Right atrium auricular region (tissue), 2 donors: ENCODE data around the gene CHST15. TPM values are rescaled to one million over a fixed set of nuclear protein-coding genes. Genes with fewer than 3 reads are reported as not detected.
"Not testable (repeated sequence)": the region's sequence is repeated elsewhere in the genome, so short reads cannot be mapped to it uniquely, and the experiment has no call there.

Source experiments
- DNase-seq: peaks from one replicate; pipeline ENCODE4 v3.0.0-alpha.2; 2019; ENCODE audit warnings: low spot score
- H3K27ac ChIP-seq, 2 donors: fragments of 200-600 bp; sonication (generic); 1 replicate in 1 of 2; 2 replicates in 1 of 2; pipeline ENCODE4 v1.5.1; 2016 to 2019
- H3K27me3 ChIP-seq, 2 donors: fragments of 200-600 bp; sonication (generic); one replicate each; pipeline versions ENCODE4 v1.5.1 to v1.6.0; 2017 to 2019
- H3K36me3 ChIP-seq: fragments of 200-600 bp; sonication (generic); one replicate; pipeline ENCODE4 v1.5.1; 2016
- H3K4me1 ChIP-seq, 2 donors: fragments of 200-600 bp; sonication (generic); one replicate each; pipeline versions ENCODE4 v1.5.1 to v1.6.0; 2017 to 2019
- H3K4me3 ChIP-seq, 2 donors: fragments of 200-600 bp; sonication (generic); 1 replicate in 1 of 2; 2 replicates in 1 of 2; pipeline ENCODE4 v1.5.1; 2017 to 2019; ENCODE audit warnings: mild to moderate bottlenecking in 1 of 2, moderate library complexity in 1 of 2
- H3K9me3 ChIP-seq, 2 donors: fragments of 200-600 bp; sonication (generic); one replicate each; pipeline ENCODE4 v1.5.1; 2019
- CTCF ChIP-seq, 2 donors: fragments of 200-600 bp; sonication (generic); IDR thresholded peaks; one replicate each; pipeline ENCODE4 v1.5.1; 2019; ENCODE audit warnings: antibody characterized with exemption in 2 of 2
- total RNA-seq, 2 donors: library from RNA; depleted of rRNA; stranded (reverse); fragments of >200 nt; gene quantifications; one replicate each; pipeline ENCODE4 v1.1.0, GENCODE V29; 2016

The CHST15 gene
- total RNA-seq, 2 donors from 2014 or later, result 7.0 to 14.2 TPM

- Histone ChIP-seq H3K27ac (no peak overlapping the region), H3K27me3 (no peaks in the 10 kb centered on the region), H3K4me1 (peaks cover 0 to 18% of the 10 kb centered on the region in 2 donors), H3K36me3 (no peaks in the 10 kb centered on the region), H3K9me3 (peaks cover 0 to 11% of the 10 kb centered on the region in 2 donors), H3K4me3 (no peak overlapping the region)
- DNase-seq, result no peak
- no peak for TF ChIP-seq CTCF (IDR thresholded peaks at IDR 0.05)
Measured at GRCh38 chr10:124104011-124104627, 10.7 kb upstream of the CHST15 start.

GRCh38 chr10:124101351-124101750, 8.0 kb upstream of the CHST15 start:
- H3K27me3 ChIP-seq, result no peaks in the 10 kb centered on the region
- peaks cover 0 to 14% of the 10 kb centered on the region in 2 donors for H3K4me1 ChIP-seq
- H3K36me3 ChIP-seq, result no peaks in the 10 kb centered on the region
- no peak overlapping the region for H3K4me3 ChIP-seq
- TF ChIP-seq CTCF (IDR thresholded peaks at IDR 0.05), result no peak
- peaks cover 0 to 13% of the 10 kb centered on the region in 2 donors for H3K9me3 ChIP-seq
- DNase-seq, result no peak
- no peak overlapping the region for H3K27ac ChIP-seq

- peaks cover 0 to 16% of the 10 kb centered on the region in 2 donors for H3K9me3 ChIP-seq
- H3K4me1 ChIP-seq, H3K27me3 ChIP-seq, H3K27ac ChIP-seq, H3K36me3 ChIP-seq, H3K4me3 ChIP-seq, DNase-seq: not testable (repeated sequence)
Measured at GRCh38 chr10:124100651-124101050, 7.3 kb upstream of the CHST15 start.

GRCh38 chr10:124100124-124100523, 6.7 kb upstream of the CHST15 start:
- Histone ChIP-seq H3K9me3 (peaks cover 0 to 16% of the 10 kb centered on the region in 2 donors), H3K4me3 (no peak overlapping the region), H3K4me1 (peaks cover 0 to 1% of the 10 kb centered on the region in 2 donors), H3K27ac (no peak overlapping the region), H3K36me3 (no peaks in the 10 kb centered on the region), H3K27me3 (no peaks in the 10 kb centered on the region)
- no peak for TF ChIP-seq CTCF (IDR thresholded peaks at IDR 0.05)
- no peak for DNase-seq

GRCh38 chr10:124099604-124100003, 6.2 kb upstream of the CHST15 start:
- no peak for DNase-seq

GRCh38 chr10:124098575-124098974, 5.2 kb upstream of the CHST15 start:
- peaks cover 0 to 9% of the 10 kb centered on the region in 2 donors for H3K4me1 ChIP-seq
- no peak overlapping the region for H3K4me3 ChIP-seq
- no peak overlapping the region for H3K27ac ChIP-seq
- no peaks in the 10 kb centered on the region for H3K36me3 ChIP-seq
- no peak for TF ChIP-seq CTCF (IDR thresholded peaks at IDR 0.05)
- no peak for DNase-seq
- peaks cover 0 to 16% of the 10 kb centered on the region in 2 donors for H3K9me3 ChIP-seq
- H3K27me3 ChIP-seq, result no peaks in the 10 kb centered on the region

More at GRCh38 chr10:124099604-124100003, 6.2 kb upstream of the CHST15 start:
- no peak for TF ChIP-seq CTCF (IDR thresholded peaks at IDR 0.05)
- Histone ChIP-seq H3K27me3 (no peaks in the 10 kb centered on the region), H3K4me3 (no peak overlapping the region), H3K4me1 (no peaks in the 10 kb centered on the region), H3K36me3 (no peaks in the 10 kb centered on the region), H3K27ac (no peak overlapping the region), H3K9me3 (peaks cover 0 to 16% of the 10 kb centered on the region in 2 donors)
